GM19043 (cell line): ENCODE measurements around the gene DNPH1.
A peak's percentile ranks its signal among the peaks of the same experiment; 100 is the strongest.

ENCODE experiments used
- ATAC-seq: cut with Tn5 transposase; IDR thresholded peaks from one replicate; pipeline ENCODE4 v1.9.1; 2021; ENCODE audit warnings: low read depth; ENCODE audit not compliant: unreplicated experiment

DNPH1 gene

DNA sequence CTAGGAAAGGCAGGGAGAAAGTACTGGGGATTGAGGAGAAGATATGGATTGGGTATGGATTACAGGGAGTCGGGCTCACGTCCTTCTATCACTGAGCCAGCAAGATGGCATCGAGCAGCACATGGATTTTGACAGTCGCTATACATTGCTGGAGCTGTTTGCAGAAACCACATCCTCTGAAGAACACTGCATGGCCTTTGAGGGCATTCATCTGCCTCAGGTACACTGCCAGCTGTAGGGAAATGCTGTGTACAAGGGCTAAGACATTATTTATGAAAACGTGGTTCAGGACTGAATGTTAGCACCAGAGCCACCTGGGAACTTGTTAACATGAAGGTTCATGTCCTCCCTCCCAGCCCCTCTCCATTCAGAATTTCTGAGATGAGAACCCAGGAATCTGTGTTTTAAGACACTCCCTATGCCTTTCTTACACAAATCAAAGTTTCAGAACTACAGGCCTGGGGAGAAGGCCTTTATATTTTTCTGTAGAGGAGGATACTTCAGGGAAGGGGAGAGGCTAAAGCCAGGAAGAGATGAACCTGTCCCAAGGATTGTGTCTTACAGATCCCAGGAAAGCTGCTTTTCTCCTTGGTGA lies 43.8 kb downstream of the DNPH1 start:
- ATAC-seq = no peak

DNA sequence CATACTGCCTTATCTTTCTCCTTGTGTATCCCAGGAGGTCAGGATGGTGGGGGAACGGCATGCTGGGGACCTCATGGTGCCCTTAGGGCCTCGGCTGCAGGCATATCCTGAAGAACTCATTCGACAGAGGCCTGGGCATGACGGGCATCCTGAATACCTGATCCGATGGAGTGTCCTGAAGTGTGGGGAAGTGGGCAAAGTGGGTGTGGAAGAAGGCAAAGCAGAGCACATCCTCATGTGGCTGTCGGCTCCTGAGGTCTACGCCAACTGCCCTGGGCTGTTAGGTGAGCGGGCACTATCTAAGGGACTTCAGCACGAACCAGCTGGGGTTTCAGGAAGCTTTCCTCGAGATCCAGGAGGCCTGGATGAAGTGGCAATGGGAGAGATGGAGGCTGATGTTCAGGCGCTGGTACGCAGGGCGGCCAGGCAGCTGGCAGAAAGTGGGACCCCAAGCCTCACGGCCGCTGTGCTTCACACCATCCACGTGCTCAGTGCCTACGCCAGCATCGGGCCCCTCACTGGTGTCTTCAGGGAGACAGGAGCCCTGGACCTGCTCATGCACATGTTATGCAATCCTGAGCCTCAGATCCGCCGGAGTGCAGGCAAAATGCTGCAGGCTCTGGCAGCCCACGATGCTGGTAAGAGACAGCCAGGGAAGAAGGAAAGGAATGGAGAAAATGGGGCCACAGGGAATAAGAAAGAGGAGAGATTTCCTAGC lies 44.9 kb downstream of the DNPH1 start:
- ATAC-seq = no peak

DNA sequence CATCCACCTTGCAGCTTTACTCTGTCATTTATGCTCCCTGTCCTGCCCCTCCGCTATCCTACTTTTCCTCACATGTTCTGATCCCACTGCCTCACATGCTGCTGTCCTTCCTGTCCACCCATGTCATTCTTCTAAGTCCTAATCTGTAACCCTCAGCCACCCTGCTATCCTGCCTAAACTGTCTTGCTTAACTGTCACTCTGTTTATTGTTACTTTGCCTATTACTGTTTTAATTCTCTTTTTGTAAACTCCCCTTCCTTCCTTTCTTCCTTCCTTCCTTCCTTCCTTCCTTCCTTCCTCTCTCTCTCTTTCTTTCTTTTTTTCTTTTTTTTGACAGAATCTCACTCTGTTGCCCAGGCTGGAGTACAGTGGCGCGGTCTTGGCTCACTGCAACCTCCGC lies 45.8 kb downstream of the DNPH1 start:
- ATAC-seq = no peak

DNA sequence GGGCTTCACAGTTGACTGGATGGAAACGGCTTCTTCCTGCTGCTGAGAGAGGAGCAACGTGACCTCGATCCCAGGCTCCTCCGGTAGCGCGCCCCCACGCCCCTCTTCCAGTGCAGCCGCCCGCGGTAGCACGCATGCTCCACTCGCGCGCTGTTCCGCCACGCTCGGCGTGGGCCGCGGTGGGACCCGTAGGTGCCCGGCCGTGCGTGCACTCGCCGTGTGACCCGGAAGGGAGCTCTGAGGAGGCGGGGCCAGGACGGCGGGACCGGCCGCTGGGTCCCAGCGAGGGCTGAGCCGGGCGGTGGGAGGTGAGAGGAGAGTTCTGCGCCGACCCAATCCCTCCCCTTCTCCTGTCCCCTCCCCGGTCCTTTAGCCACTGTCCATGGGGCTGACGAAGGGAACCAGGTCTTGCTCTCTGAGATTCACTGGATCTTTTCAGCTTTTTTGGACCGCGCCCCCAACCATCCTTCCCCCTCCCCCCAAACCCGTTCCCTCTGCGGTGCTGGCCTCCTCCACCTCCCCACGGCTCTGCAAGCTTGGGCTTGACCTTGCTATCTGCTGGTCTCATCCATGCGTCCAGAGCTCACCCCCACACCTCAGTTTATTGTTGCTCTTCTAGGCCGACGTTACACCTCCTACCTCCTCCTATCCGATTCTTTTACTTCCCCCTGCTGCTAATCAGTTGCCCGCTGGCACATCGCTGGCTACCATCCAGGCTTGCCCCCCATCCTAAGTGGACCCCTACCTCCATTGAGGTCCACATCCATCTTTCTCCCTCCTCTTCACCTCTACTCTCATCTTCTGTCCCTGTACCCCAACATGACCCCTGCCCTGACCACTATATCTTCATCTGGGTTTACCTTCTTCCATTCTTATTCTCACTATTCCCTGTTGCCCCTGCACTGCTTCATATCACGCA lies 47.1 kb downstream of the DNPH1 start, which contains the start of gene CUL9:
TSS of gene CUL9 (plus strand) at position 255 of the 919 bp plus-strand sequence. CDS start 2,115 bp downstream, outside the sequence.
- ATAC-seq = peak; percentile 94

GRCh38 chr6:43181621-43181941 lies 47.7 kb downstream of the DNPH1 start:
- no peak for ATAC-seq

- ATAC-seq = no peak
Observed at GRCh38 chr6:43180985-43181384, 48.3 kb downstream of the DNPH1 start.

DNA sequence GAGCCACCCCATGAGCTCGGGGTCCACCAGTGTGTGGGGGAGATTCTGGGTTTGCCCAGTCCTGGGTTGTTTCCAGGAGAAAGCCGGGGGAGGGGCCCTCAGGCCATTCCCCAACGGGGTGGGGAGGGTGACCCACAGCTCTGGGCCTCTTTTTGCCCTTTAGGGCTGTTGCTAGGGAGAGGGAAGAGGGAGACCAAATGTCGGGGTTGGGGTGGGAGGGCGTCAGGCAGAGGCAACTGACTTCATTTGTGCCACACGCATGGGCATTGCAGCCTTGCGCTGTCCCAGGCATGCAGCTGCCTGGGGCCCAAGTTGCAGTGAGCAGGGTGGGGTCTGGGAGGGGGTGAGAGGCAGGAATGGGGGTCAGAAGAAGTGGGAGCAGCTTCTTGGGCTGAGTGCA lies 49.2 kb downstream of the DNPH1 start:
- no peak for ATAC-seq

DNA sequence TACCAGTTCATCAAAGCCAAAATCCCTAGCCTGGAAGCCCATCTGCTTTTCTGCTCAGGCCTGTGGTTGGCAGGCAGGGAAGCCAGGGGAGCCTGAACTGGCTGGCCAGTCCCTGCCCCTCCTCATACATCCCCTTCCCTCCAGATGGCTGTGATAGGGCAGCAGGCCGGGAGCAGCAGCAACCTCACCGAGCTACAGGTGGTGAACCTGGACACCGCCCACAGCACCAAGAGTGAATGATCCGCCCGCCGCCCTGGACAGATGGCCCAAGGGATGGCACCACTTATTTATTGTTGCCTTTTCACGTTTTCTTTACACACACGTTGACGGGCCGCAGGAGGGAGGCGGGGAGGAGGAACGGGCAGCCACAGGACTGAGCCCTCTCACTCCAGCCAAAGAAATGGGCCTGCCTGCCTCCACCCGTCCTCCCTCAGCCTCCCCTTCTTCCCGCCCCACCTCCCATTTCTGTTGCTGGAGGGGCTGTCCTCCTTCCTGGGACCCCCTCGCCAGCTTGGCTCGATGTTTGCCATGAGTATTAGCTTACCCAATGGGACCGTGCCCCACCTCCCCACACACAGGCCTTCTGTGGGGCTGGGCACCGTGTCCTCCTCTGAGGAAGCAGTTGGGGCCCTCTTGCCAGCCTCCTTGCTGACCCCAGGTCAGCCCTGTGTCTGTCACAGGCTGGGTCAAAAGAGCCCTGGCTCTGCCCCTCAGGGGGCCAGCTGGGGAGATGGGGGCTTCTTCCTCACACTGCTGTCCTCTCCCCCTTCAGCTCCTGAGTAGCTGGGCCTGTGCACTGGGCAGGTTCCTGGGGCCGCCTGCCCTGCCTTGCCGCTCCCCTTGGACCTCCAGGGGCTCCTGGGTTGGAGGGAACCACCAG lies 50.1 kb downstream of the DNPH1 start:
- no peak for ATAC-seq

GRCh38 chr6:43178150-43178549 lies 51.1 kb downstream of the DNPH1 start:
- no peak for ATAC-seq

GRCh38 chr6:43176423-43176786 lies 52.9 kb downstream of the DNPH1 start:
- no peak for ATAC-seq

GRCh38 chr6:43175676-43176422 lies 53.4 kb downstream of the DNPH1 start:
- ATAC-seq = no peak
